Anterior cingulate cortex (tissue), 58 donors: ENCODE results near the gene LRRTM1.

ENCODE experiments used
- DNase-seq, 58 donors: peaks; one replicate each; lab custom pipeline; 2025; lab: John Stamatoyannopoulos, UW

Gene LRRTM1, protein sequence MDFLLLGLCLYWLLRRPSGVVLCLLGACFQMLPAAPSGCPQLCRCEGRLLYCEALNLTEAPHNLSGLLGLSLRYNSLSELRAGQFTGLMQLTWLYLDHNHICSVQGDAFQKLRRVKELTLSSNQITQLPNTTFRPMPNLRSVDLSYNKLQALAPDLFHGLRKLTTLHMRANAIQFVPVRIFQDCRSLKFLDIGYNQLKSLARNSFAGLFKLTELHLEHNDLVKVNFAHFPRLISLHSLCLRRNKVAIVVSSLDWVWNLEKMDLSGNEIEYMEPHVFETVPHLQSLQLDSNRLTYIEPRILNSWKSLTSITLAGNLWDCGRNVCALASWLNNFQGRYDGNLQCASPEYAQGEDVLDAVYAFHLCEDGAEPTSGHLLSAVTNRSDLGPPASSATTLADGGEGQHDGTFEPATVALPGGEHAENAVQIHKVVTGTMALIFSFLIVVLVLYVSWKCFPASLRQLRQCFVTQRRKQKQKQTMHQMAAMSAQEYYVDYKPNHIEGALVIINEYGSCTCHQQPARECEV

DNA sequence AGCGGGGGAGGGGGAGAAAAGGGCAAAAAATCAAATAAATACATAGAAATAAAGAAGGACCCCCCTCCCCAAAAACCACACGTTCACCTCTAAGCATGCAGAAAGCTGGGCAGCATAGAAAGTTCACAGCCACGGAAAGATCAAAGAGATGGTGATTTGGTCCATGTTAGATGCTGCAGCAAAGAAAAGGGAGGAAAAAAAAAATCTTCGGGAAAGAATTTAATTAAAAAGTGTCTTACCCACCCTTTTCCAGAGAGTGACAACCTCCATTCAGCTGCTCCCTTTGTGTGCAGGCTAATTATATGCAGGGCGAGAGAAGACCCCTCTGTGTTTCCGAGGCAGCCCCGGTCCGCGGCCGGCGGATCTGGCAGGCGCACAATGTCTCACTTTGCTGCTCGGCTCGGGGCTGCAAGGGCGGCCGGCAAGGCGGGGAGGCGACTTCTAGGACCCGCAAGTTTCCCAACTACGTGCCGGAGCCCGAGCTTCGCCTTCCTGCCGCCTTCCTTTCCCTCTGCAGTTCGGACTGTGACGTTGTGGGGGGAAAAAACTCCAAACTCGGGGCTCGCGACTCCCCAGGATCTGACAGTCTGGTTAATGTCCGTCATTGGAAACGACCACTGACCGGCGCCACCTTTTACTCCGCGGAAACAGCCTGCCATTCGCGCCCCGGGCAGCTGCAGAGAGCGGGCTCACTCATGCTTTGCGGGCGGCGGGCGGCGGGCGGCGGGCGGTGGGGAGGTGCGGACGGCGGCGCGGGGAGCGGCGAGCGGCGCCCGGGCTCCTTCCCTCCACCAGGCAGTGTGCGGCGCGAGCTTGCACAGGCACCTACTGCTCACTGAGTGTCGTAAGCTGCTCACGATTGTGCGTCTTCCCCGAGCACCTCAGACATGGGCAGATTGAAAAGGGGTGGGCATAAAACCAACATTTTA lies at the start of gene LRRTM1:
Gene LRRTM1 (minus strand): TSS at position 844 of the 929 bp plus-strand sequence. CDS start 933 bp downstream, outside the sequence.
- DNase-seq, result peak in 45 of 58 donors; percentile 17 to 82 (median 51)

DNA sequence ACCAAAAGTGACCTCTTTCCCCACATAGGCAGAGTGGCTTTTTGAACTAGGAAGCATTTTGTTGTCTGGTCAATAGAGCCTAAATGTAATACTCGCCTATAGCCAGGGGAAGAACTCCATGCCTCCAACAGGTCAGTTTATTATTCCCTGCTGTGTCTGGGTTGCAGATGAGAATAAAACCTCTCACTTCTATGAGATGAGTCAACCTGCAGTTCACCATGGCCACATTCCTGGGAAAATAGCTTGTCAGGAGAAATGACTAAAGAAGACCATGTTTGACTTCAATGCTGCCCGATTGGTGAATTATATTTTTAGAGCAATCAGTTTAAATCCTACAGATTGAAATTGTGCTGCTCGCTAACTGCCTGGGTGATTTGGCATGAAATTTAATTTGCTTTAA lies 46.7 kb upstream of the LRRTM1 start:
- no peak for DNase-seq

DNA sequence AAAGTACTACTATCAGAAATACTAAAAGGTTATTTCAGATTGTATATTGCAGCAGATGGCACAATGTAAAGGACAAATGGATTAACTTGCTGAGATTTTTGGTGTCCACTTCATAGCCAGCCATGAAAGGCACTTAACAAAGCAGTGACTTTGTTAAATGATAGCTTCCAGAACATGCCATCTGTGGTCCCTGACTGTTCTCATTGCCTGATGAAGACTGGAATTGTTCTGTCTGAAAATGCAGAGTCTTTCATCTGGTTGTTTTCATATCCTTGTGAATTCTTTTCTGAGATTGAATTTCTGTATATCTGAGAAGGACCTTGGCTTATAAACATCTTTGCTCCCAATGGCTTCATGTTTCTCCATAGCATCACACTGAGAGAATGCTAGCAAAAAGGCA lies 44.4 kb upstream of the LRRTM1 start:
- DNase-seq, result peak in 2 of 58 donors; percentile 0 to 33

DNA sequence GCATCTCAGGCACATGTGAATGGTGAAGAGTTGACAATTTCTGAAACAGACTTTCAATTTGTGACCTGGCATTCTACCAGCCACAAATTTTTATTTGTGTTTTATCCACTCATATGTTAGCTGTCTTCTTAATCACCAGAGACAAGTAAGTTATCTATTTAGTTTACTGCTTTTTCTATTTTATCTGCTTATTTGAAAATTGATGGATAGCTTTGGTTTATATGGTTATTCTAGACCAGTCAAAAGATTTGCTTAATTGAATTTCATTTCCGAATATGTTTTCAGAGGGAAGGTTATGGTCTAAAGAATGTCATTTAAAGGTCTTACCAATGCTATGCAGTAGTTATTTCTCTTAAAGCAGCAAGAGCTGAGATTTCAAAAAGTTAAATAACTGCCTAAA lies 43.5 kb upstream of the LRRTM1 start:
- DNase-seq, result no peak

DNA sequence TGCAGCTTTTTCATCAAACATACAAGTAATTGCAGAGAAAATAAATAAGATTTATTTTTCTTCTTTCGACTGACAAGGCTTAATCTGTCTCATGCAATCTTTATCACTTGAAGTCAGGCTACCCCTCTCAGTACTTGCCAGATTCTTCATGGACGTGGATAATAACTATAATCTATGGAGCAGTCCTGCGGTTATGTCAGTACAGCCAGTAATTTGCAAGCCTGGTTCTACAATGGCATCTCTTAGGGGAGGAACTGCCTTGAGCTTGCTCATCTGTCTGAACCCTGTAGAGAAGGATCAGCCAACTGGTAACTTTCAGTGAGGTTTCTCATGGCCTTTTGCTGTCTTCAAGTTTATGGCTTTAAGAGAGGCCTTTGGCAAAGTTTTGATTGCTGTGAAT lies 35.5 kb upstream of the LRRTM1 start:
- no peak for DNase-seq

DNA sequence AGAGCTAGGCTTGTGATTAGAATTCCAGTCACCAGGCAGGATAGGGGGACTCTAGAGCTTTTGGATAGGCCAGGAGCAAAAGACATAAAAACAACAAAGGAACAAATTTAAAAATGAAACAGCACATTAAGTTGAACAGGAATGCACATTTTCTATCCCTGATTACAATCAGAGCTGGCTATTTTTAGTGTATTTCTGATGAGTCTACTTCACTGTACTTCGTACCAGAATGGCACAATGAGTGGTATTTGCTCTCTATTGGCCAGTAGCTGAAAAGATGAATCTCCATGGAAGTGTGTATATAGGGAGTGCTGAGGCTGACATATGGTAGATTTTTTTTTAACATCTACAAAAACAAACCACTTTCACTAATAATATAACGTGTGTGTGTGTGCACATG lies 34.2 kb upstream of the LRRTM1 start:
- no peak for DNase-seq

DNA sequence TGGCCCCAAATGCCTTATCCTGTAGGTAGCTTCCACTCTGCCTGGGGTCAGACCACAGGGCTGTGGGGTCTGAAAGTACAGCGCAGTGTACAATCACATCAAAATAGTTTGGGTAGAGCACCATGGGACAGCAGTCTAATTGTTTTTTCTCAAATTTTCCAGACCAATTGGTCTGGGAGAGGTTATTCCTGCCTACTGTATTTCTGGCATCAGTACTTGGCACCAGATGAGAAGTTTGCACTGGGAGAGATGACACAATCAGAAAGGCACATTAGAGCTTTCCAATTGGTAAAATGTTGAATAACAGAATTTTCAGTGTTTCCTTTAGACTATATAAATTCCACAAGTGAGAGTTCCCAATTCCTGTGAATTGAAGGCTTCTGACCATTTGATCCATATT lies 30.9 kb upstream of the LRRTM1 start:
- no peak for DNase-seq

DNA sequence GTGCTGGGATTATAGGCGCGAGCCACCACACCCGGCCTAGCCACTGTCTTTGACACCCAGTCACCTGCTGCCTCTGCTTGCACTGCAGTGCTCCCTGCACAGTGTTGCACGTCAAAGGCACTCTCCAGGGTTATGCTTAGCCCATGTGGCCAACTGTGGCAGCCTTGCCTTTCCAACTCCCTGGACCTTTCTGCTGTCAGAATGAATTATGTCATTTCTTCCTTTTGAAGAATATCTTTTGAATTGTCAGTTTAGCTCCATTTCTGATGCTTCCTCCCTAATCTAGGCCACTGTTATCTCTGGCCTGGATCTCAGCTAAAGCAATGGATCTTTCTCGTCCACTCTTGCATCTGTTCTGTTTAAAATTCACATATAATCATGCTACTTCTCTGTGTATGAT lies 29.3 kb upstream of the LRRTM1 start:
- DNase-seq, result no peak

DNA sequence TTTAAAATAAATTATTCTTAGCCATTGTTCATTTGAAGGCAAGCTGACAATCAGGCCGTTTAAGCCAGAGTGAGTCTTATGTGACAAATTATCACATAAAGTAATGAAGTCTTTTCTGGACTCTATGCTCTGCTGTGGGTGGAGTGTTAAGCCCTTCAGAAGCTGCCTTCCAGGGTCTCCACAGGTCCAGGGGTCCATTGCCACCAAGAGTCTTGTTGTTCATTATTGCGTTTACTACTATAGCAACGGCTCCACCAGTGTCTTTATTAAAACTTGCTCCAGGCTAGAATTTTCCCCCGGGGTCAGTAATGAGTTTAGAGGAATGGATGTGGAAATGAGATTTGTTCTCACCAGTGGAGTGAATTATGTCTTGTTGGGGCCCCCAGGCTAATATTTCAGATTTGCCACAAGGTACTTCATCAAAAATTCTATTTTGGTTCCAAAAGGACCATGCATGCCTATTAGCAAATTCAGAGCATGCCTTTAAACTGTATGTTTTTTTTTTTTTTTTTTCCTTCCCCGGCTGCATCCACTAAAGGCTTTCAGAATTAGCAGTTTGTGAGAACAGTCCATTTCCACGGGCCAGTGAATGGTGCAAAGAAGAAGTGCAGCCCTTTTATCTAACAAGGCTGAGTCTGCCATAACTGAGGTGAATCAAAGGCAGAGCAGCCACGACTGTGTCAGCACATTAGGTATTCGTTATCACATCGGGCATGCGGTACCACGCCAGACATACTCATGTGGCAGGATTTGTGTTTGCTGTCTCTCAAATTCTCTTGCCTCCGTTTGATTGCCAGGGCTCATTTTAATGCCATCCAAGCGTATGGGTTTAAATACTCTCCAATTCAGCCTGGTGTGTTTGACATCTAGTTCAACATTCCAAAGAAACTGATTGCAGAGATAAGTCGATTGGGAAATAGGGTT lies 26.2 kb upstream of the LRRTM1 start:
- DNase-seq, result no peak

DNA sequence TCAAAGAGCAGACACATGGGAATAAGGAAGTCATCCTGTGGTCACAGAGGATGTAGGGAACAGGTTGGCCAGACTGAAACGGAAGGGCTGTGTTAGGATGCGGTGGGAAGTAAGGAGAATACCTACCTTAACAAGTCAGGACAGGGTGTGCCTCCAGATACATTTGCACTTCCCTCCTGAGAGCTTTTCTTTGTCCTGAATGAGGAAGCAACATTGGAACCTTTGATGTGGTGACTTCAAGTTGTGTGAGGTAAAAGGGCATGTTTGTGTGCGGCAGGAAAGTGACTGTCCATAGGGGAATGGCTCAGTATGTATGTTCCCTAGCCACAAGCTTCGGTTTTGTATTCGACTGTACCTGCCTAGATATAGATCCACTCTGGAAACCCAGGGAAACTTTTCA lies 24.9 kb upstream of the LRRTM1 start:
- no peak for DNase-seq

DNA sequence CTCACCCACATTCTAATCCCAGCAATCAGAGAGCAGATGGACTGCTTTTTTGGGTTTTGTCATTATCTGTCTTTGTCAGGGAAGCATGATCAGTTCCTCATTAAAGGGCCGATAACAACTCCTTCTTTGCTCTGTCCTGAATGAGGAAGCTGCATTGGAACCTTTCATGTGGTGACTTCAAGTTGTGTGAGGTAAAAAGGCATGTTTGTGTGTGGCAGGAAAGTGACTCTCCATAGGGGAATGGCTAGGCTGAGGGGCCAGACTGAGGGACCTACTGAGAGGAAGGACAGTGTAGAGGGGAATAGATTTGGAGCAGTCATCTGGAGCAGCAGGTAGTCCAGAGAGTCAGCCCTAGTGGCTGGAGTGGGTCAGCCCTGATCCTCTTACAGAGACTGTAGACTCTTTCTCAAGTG lies 23.6 kb upstream of the LRRTM1 start:
- no peak for DNase-seq

DNA sequence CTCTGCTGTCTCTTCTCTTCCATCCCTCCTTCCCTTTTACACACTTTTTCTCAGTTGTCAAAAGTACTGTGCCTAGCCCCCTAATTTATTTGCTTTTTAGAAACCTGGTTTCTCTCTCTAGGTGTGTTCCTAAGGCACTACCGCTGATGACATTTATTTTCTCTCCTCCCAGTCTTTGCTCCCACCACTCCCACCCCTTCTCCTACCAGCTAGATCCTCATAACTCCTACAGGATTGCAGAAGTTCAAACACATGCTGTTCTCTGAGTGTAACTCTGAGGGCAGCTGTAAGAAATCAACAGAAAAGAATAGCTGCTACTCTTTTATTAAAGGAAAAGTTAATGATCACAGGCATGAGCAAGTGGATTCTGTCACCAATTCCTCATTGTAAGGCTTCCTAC lies 22.3 kb upstream of the LRRTM1 start:
- no peak for DNase-seq

DNA sequence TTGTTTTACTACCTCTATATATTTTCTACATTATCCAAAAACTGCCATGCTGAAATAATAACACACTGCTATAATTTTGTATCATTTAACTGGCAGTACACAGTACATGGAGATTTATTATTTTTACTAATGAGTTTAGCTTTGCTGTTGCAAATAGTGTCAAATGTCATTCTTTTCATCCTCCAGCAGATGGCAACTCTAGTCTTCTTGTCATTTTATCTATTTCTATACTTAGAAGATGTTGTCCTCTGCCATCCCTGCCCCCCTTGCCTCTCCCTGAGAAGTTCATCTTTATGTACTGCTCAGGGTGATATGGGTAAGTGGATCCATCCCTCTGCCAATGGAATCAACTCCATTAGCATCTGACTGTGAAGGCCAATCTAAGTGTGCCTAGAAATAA lies 21.7 kb upstream of the LRRTM1 start:
- peak in 2 of 58 donors; percentile 3 to 17 for DNase-seq

DNA sequence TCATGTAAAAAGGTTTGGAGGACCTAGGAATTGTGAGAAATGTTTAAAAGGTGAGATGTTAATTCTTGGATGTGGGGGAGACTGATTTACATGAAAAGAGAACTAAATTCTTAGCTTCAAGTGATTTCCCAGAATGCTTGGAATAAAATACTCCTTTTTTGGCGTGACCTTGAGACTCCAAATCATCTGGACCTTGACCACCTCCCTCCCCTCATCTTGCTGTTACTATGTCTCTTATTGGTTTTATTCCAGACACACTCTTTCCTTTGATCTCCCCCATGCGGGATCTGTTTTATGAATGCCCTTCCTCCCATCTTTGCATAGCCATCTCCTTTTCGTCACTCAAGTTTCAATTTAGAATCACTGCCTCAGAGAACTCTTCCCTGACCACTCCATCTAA lies 20.0 kb upstream of the LRRTM1 start:
- no peak for DNase-seq

DNA sequence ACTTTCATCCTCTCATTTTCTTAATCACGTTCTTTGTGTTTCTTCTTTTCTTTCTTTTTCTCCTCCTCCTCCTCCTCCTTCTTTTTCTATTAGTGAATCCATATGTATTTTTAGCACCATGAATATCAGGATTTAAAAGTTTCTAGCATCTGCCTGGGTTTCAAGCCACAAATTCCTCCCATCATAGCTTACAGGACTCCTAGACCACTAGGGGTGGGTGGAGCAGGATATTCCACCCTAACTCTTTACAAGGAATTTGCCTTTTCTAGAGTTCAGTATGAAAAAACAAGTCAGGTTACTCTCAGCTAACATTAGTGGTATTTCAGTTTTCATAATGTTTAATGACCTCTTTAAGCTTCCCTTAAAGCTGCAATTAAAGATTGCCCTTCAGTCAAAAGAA lies 19.1 kb upstream of the LRRTM1 start:
- no peak for DNase-seq

DNA sequence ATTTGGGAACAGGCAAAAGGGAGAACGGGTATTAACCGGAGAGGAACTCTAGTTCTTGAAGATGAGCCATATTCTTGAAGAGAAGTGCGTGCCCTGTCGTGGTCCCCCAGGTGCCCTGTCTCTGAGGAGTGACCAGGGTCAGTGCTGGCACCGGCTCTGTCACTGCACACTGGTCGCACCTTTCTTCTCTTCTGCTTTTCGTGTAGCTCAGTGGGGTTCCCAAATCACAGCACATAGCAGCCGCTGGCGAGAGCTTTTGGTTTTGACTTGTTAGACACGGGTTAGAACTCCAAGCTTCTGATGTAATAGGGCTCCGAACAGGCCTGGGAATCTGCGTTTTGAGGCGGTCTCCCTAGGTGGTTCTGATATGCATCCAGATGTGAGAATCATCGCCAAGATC lies 18.4 kb upstream of the LRRTM1 start:
- DNase-seq, result no peak

DNA sequence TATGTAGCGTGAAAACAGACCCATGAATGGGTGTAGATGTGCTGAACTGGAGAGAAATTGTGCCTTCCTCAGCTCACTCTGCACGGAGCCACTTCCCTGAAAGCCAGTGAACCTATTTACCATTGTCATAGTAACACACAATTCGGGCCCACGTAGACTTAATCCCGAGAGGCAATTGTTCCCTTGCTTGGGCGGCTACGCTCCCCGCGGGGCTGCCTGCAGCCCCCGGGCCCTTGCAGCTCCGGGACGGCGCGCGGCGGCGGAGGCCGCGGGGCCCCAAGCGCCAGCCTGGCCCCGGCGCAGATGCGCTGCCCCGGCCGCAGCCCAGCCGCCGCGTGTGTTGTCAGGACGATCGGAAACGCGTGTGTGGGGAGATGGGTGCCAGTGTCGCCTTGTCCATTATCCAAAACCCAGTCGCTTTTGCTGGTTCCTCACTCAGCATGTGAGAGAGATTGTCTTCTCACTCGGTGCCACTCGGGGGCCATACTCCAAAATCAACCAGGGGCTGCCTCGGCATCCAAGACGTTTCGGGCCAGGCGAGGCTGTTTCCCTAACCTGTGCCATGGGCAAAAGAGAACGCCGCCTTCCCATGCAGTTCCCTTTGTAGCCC lies 17.9 kb upstream of the LRRTM1 start:
- DNase-seq, result peak in 7 of 58 donors; percentile 4 to 55 (median 20)

DNA sequence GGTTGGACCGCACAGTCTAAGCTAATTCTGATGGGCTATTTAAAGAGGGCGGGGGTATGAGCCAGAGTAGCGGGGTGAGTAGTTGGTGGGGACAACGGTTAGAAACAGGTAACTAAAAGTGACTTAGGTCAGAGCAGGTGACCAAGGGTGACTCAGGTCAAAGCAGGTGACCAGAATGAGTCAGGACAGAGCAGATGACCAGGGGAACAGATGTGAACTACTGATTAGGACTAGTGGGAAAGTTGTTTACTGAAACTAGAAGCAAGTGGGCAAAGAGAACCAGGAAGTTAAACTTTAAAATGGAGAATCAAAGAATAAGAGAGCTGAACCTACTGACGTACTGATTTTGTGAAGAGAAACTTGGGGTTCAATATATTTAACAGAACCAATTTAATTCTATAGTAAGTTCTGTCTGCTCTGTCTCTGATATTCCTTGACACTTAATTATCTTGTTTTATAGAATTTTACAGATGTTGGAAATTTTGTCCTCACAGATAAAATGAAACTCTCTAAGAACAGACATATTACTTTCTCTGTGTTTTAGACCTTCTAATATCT lies 7.8 kb upstream of the LRRTM1 start:
- DNase-seq, result no peak

DNA sequence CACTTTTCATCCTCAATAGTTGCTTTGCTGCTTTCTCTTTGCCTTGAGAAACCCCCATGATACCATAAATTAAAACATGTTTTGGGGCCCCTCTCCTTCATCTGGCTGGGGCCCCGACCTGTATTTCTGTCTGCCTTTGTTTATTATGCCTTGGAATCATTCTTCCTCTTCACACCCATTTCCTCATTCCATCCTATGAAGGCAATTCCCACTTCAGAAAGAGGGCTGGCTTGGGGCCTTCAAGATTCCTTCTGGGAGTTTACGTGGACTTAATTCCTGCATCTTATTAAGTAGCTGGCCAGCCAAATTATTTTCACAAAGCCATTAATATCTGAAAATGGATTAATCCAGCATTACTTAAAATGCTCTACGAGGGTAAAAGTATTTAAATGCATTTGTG lies 6.8 kb upstream of the LRRTM1 start:
- DNase-seq, result no peak
